Measurements from ENCODE around the gene BRMS1L.

BRMS1L gene

GRCh38 chr14:35875296-35875695 is 49.2 kb downstream of the BRMS1L start:
- no peaks in the 10 kb centered on the region for H3K4me1 Mint-ChIP-seq (ENCODE audit: low read depth)
- H3K36me3 Mint-ChIP-seq (ENCODE audit: low read depth), result peaks cover 5% of the 10 kb centered on the region
- DNase-seq, result no peak
- no peaks in the 10 kb centered on the region for H3K9me3 Mint-ChIP-seq
- no peak overlapping the region for H3K4me3 Mint-ChIP-seq
- no peak overlapping the region for H3K27ac Mint-ChIP-seq
- H3K27me3 Mint-ChIP-seq, result no peaks in the 10 kb centered on the region

- no peak overlapping the region for H3K27ac Mint-ChIP-seq
- peaks cover 2% of the 10 kb centered on the region for H3K36me3 Mint-ChIP-seq (ENCODE audit: low read depth)
- H3K27me3 Mint-ChIP-seq, result no peaks in the 10 kb centered on the region
- H3K9me3 Mint-ChIP-seq, result no peaks in the 10 kb centered on the region
- H3K4me3 Mint-ChIP-seq, result no peak overlapping the region
- H3K4me1 Mint-ChIP-seq (ENCODE audit: low read depth), result no peaks in the 10 kb centered on the region
- DNase-seq, result no peak
Observed at GRCh38 chr14:35877276-35877675, 51.1 kb downstream of the BRMS1L start.

GRCh38 chr14:35878272-35879150 is 52.4 kb downstream of the BRMS1L start:
- Mint-ChIP-seq H3K4me3 (no peak overlapping the region), H3K27ac (no peak overlapping the region), H3K9me3 (no peaks in the 10 kb centered on the region), H3K36me3 (ENCODE audit: low read depth) (no peaks in the 10 kb centered on the region), H3K27me3 (no peaks in the 10 kb centered on the region), H3K4me1 (ENCODE audit: low read depth) (no peaks in the 10 kb centered on the region)
- no peak for DNase-seq

GRCh38 chr14:35879151-35879648 is 53.1 kb downstream of the BRMS1L start:
- Mint-ChIP-seq H3K4me1 (ENCODE audit: low read depth) (no peaks in the 10 kb centered on the region), H3K9me3 (no peaks in the 10 kb centered on the region), H3K27ac (no peak overlapping the region), H3K27me3 (no peaks in the 10 kb centered on the region), H3K36me3 (ENCODE audit: low read depth) (no peaks in the 10 kb centered on the region), H3K4me3 (no peak overlapping the region)
- no peak for DNase-seq

GRCh38 chr14:35879654-35880249 is 53.6 kb downstream of the BRMS1L start:
- Mint-ChIP-seq H3K4me3 (no peak overlapping the region), H3K4me1 (ENCODE audit: low read depth) (no peaks in the 10 kb centered on the region), H3K27me3 (no peaks in the 10 kb centered on the region), H3K36me3 (ENCODE audit: low read depth) (no peaks in the 10 kb centered on the region), H3K27ac (no peak overlapping the region), H3K9me3 (no peaks in the 10 kb centered on the region)
- no peak for DNase-seq

- DNase-seq, result no peak
- no peaks in the 10 kb centered on the region for H3K36me3 Mint-ChIP-seq (ENCODE audit: low read depth)
- H3K9me3 Mint-ChIP-seq, result no peaks in the 10 kb centered on the region
- no peak overlapping the region for H3K27ac Mint-ChIP-seq
- H3K27me3 Mint-ChIP-seq, result no peaks in the 10 kb centered on the region
- no peak overlapping the region for H3K4me3 Mint-ChIP-seq
- no peaks in the 10 kb centered on the region for H3K4me1 Mint-ChIP-seq (ENCODE audit: low read depth)
Observed at GRCh38 chr14:35881280-35881679, 55.1 kb downstream of the BRMS1L start.

- Mint-ChIP-seq H3K36me3 (ENCODE audit: low read depth) (no peaks in the 10 kb centered on the region), H3K9me3 (no peaks in the 10 kb centered on the region), H3K4me3 (no peak overlapping the region), H3K27ac (no peak overlapping the region), H3K27me3 (no peaks in the 10 kb centered on the region), H3K4me1 (ENCODE audit: low read depth) (no peaks in the 10 kb centered on the region)
- no peak for DNase-seq
Observed at GRCh38 chr14:35883677-35884293, 57.6 kb downstream of the BRMS1L start.

GRCh38 chr14:35890308-35890707 is 64.2 kb downstream of the BRMS1L start:
- Mint-ChIP-seq H3K9me3 (peaks cover 14% of the 10 kb centered on the region), H3K36me3 (ENCODE audit: low read depth) (no peaks in the 10 kb centered on the region), H3K4me3 (no peak overlapping the region), H3K27ac (no peak overlapping the region), H3K27me3 (no peaks in the 10 kb centered on the region), H3K4me1 (ENCODE audit: low read depth) (no peaks in the 10 kb centered on the region)
- no peak for DNase-seq

GRCh38 chr14:35895256-35895655 is 69.1 kb downstream of the BRMS1L start:
- no peak overlapping the region for H3K4me3 Mint-ChIP-seq
- DNase-seq, result no peak
- H3K27ac Mint-ChIP-seq, result no peak overlapping the region
- H3K9me3 Mint-ChIP-seq, result peaks cover 31% of the 10 kb centered on the region
- H3K36me3 Mint-ChIP-seq (ENCODE audit: low read depth), result peaks cover 2% of the 10 kb centered on the region
- no peaks in the 10 kb centered on the region for H3K4me1 Mint-ChIP-seq (ENCODE audit: low read depth)
- H3K27me3 Mint-ChIP-seq, result no peaks in the 10 kb centered on the region

GRCh38 chr14:35897616-35898111 is 71.5 kb downstream of the BRMS1L start:
- H3K27ac Mint-ChIP-seq, result no peak overlapping the region
- H3K9me3 Mint-ChIP-seq, result peaks cover 31% of the 10 kb centered on the region
- H3K36me3 Mint-ChIP-seq (ENCODE audit: low read depth), result peaks cover 2% of the 10 kb centered on the region
- no peaks in the 10 kb centered on the region for H3K4me1 Mint-ChIP-seq (ENCODE audit: low read depth)
- no peak for DNase-seq
- no peaks in the 10 kb centered on the region for H3K27me3 Mint-ChIP-seq
- no peak overlapping the region for H3K4me3 Mint-ChIP-seq

- H3K27ac Mint-ChIP-seq, result no peak overlapping the region
- peaks cover 2% of the 10 kb centered on the region for H3K36me3 Mint-ChIP-seq (ENCODE audit: low read depth)
- DNase-seq, result no peak
- H3K9me3 Mint-ChIP-seq, result peaks cover 31% of the 10 kb centered on the region
- no peaks in the 10 kb centered on the region for H3K27me3 Mint-ChIP-seq
- H3K4me1 Mint-ChIP-seq (ENCODE audit: low read depth), result no peaks in the 10 kb centered on the region
- no peak overlapping the region for H3K4me3 Mint-ChIP-seq
Observed at GRCh38 chr14:35898217-35898775, 72.2 kb downstream of the BRMS1L start.

- DNase-seq, result no peak
- no peak overlapping the region for H3K27ac Mint-ChIP-seq
- H3K36me3 Mint-ChIP-seq (ENCODE audit: low read depth), result peaks cover 2% of the 10 kb centered on the region
- no peaks in the 10 kb centered on the region for H3K27me3 Mint-ChIP-seq
- no peaks in the 10 kb centered on the region for H3K4me1 Mint-ChIP-seq (ENCODE audit: low read depth)
- H3K9me3 Mint-ChIP-seq, result peaks cover 13% of the 10 kb centered on the region
- no peak overlapping the region for H3K4me3 Mint-ChIP-seq
Observed at GRCh38 chr14:35900741-35901140, 74.6 kb downstream of the BRMS1L start.

- Mint-ChIP-seq H3K27me3 (no peaks in the 10 kb centered on the region), H3K9me3 (no peaks in the 10 kb centered on the region), H3K36me3 (ENCODE audit: low read depth) (no peaks in the 10 kb centered on the region), H3K4me1 (ENCODE audit: low read depth) (no peaks in the 10 kb centered on the region), H3K4me3 (no peak overlapping the region), H3K27ac (no peak overlapping the region)
- DNase-seq, result no peak
Observed at GRCh38 chr14:35909665-35910064, 83.5 kb downstream of the BRMS1L start.

- no peaks in the 10 kb centered on the region for H3K27me3 Mint-ChIP-seq
- no peaks in the 10 kb centered on the region for H3K36me3 Mint-ChIP-seq (ENCODE audit: low read depth)
- DNase-seq, result no peak
- no peak overlapping the region for H3K27ac Mint-ChIP-seq
- H3K9me3 Mint-ChIP-seq, result no peaks in the 10 kb centered on the region
- no peak overlapping the region for H3K4me3 Mint-ChIP-seq
- no peaks in the 10 kb centered on the region for H3K4me1 Mint-ChIP-seq (ENCODE audit: low read depth)
Observed at GRCh38 chr14:35910191-35910590, 84.1 kb downstream of the BRMS1L start.
